Left kidney (tissue), 2 donors: ENCODE measurements around the gene AGAP1. TPM values are rescaled to one million over a fixed set of nuclear protein-coding genes. Genes with fewer than 3 reads are reported as not detected.

ENCODE experiments used
- DNase-seq: peaks from one replicate; pipeline ENCODE4 v3.0.0-alpha.2; 2013
- polyA plus RNA-seq: library from polyadenylated mRNA; unstranded; fragments of 120-200 nt; gene quantifications from one replicate; pipeline ENCODE4 v1.2.1, GENCODE V29; 2013; ENCODE audit not compliant: insufficient read length

AGAP1 gene
- polyA plus RNA-seq, 1 donor = 21.2 TPM

GRCh38 chr2:235964787-235965390 lies 471.0 kb downstream of the AGAP1 start:
- no peak for DNase-seq

GRCh38 chr2:235966396-235966795 lies 472.6 kb downstream of the AGAP1 start:
- DNase-seq = no peak

GRCh38 chr2:235966932-235967757 lies 473.3 kb downstream of the AGAP1 start:
- DNase-seq = no peak

- no peak for DNase-seq
Observed at GRCh38 chr2:235968155-235968554, 474.3 kb downstream of the AGAP1 start.

GRCh38 chr2:235968616-235969324 lies 474.9 kb downstream of the AGAP1 start:
- no peak for DNase-seq

- no peak for DNase-seq
Observed at GRCh38 chr2:235970204-235971040, 476.6 kb downstream of the AGAP1 start.

GRCh38 chr2:235976516-235976915 lies 482.7 kb downstream of the AGAP1 start:
- DNase-seq = no peak

GRCh38 chr2:235976956-235977355 lies 483.1 kb downstream of the AGAP1 start:
- no peak for DNase-seq

- no peak for DNase-seq
Observed at GRCh38 chr2:235977445-235977844, 483.6 kb downstream of the AGAP1 start.

- no peak for DNase-seq
Observed at GRCh38 chr2:235978022-235978421, 484.2 kb downstream of the AGAP1 start.

GRCh38 chr2:235979037-235979436 lies 485.2 kb downstream of the AGAP1 start:
- DNase-seq = no peak

GRCh38 chr2:235979753-235980435 lies 486.1 kb downstream of the AGAP1 start:
- no peak for DNase-seq

GRCh38 chr2:235981631-235982030 lies 487.8 kb downstream of the AGAP1 start:
- DNase-seq = no peak

GRCh38 chr2:235983016-235983415 lies 489.2 kb downstream of the AGAP1 start:
- no peak for DNase-seq

GRCh38 chr2:235984552-235984951 lies 490.7 kb downstream of the AGAP1 start:
- no peak for DNase-seq

- DNase-seq = no peak
Observed at GRCh38 chr2:235986361-235986760, 492.5 kb downstream of the AGAP1 start.

- DNase-seq = no peak
Observed at GRCh38 chr2:235988271-235989015, 494.6 kb downstream of the AGAP1 start.

- DNase-seq = no peak
Observed at GRCh38 chr2:235989591-235989990, 495.7 kb downstream of the AGAP1 start.

GRCh38 chr2:235990344-235990743 lies 496.5 kb downstream of the AGAP1 start:
- DNase-seq = no peak

- no peak for DNase-seq
Observed at GRCh38 chr2:235992024-235992423, 498.2 kb downstream of the AGAP1 start.

- DNase-seq = no peak
Observed at GRCh38 chr2:235996419-235996818, 502.6 kb downstream of the AGAP1 start.
